Testis (tissue), 3 donors: ENCODE results near the gene GPR27. TPM values are rescaled to one million over a fixed set of nuclear protein-coding genes. Genes with fewer than 3 reads are reported as not detected.
A peak's percentile ranks its signal among the peaks of the same experiment; 100 is the strongest.

Experiments
- DNase-seq: peaks from one replicate; pipeline ENCODE4 v3.0.0-alpha.2; 2019
- H3K27ac ChIP-seq, 2 donors: fragments of 200-600 bp; sonication (generic); one replicate each; pipeline ENCODE4 v1.5.1; 2019
- H3K27me3 ChIP-seq: fragments of 200-600 bp; sonication (generic); one replicate; pipeline ENCODE4 v1.5.1; 2019
- H3K36me3 ChIP-seq: fragments of 200-600 bp; sonication (generic); one replicate; pipeline ENCODE4 v1.5.1; 2017; ENCODE audit warnings: low read depth; ENCODE audit errors: missing control alignments
- H3K4me1 ChIP-seq: fragments of 200-600 bp; sonication (generic); one replicate; pipeline ENCODE4 v1.5.1; 2019
- H3K4me3 ChIP-seq, 2 donors: fragments of 200-600 bp; sonication (generic); one replicate each; pipeline ENCODE4 v1.5.1; 2017 to 2019
- H3K9me3 ChIP-seq: fragments of 200-600 bp; sonication (generic); one replicate; pipeline ENCODE4 v1.5.1; 2017
- POLR2A ChIP-seq: fragments of 450-650 bp; IDR thresholded peaks from one replicate; pipeline ENCODE4 v1.6.1; 2017; ENCODE audit warnings: antibody characterized with exemption, mild to moderate bottlenecking, moderate library complexity
- WGBS, 2 donors: methylation state at CpG; one replicate each; pipeline ENCODE4 v1.1.5; 2018; 5-methylcytosine and 5-hydroxymethylcytosine counted together
- intact Hi-C: fragments of 100-400 bp; cut with DNase I; formaldehyde crosslinking; loops from one replicate; pipeline ENCODE4 v1.15.1; 2023; ENCODE audit warnings: low total_unique reads
- polyA plus RNA-seq: library from polyadenylated mRNA; stranded (reverse); fragments of 350-450 nt; fragmentation: Illumina TruSeq; extraction: RNeasy Lipid Tissue Mini Kit (QIAGEN cat#74804); gene quantifications from one replicate; pipeline ENCODE4 v1.2.3, GENCODE V29; 2014; ENCODE audit warnings: low read depth, low replicate concordance; ENCODE audit not compliant: insufficient read depth
- total RNA-seq, 2 donors: library from RNA; depleted of rRNA; stranded (reverse); fragments of >200 nt; gene quantifications; one replicate each; pipeline ENCODE4 v1.2.3, GENCODE V29; 2016
- TF ChIP-seq, protein P1 (sequence below), 3 experiments: fragments of 450-650 bp in 2 of 3; fragments of 200-600 bp in 1 of 3; sonication (generic) in 1 of 3; IDR thresholded peaks; one replicate each; pipeline ENCODE4 v1.5.1; 2016 to 2019; ENCODE audit warnings: antibody characterized with exemption in 3 of 3, mild to moderate bottlenecking in 2 of 3, moderate library complexity in 1 of 3

Gene GPR27
- total and polyA plus RNA-seq, 3 donors from 2014 or later: 11.3 to 30.4 (median 28.1) TPM

GRCh38 chr3:71724584-71725270, 28.9 kb upstream of the GPR27 start:
- WGBS, 2 donors: 0 to 1% methylated on average over 22 to 52 of the region's 73 CpGs
- Histone ChIP-seq H3K27me3 (no peaks in the 10 kb centered on the region), H3K9me3 (no peaks in the 10 kb centered on the region), H3K4me3 (peak overlapping the region; percentile 67 to 75), H3K36me3 (no peaks in the 10 kb centered on the region), H3K4me1 (peaks cover 11% of the 10 kb centered on the region), H3K27ac (peak overlapping the region; percentile 39 to 66)
- intact Hi-C loops: no loop called here
- peak; percentile 37 for DNase-seq
- TF ChIP-seq, protein P1, sequence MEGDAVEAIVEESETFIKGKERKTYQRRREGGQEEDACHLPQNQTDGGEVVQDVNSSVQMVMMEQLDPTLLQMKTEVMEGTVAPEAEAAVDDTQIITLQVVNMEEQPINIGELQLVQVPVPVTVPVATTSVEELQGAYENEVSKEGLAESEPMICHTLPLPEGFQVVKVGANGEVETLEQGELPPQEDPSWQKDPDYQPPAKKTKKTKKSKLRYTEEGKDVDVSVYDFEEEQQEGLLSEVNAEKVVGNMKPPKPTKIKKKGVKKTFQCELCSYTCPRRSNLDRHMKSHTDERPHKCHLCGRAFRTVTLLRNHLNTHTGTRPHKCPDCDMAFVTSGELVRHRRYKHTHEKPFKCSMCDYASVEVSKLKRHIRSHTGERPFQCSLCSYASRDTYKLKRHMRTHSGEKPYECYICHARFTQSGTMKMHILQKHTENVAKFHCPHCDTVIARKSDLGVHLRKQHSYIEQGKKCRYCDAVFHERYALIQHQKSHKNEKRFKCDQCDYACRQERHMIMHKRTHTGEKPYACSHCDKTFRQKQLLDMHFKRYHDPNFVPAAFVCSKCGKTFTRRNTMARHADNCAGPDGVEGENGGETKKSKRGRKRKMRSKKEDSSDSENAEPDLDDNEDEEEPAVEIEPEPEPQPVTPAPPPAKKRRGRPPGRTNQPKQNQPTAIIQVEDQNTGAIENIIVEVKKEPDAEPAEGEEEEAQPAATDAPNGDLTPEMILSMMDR (IDR thresholded peaks at IDR 0.05): no peak
- no peak for TF ChIP-seq POLR2A

- H3K36me3 ChIP-seq: no peaks in the 10 kb centered on the region
- intact Hi-C loops: no loop called here
- H3K4me3 ChIP-seq: peak within 1 kb of the TSS; percentile 67 to 75
- H3K27me3 ChIP-seq: no peaks in the 10 kb centered on the region
- DNase-seq: no peak
- 3 to 18% methylated on average over 8 to 25 of the region's 80 CpGs for WGBS, 2 donors
- peak within 1 kb of the TSS; percentile 39 to 69 for H3K27ac ChIP-seq
- no peak for TF ChIP-seq POLR2A
- H3K9me3 ChIP-seq: no peaks in the 10 kb centered on the region
- peaks cover 11% of the 10 kb centered on the region for H3K4me1 ChIP-seq
Measured at GRCh38 chr3:71725271-71725991, 28.2 kb upstream of the GPR27 start, which contains the start of gene EIF4E3. TSS of gene EIF4E3 (minus strand) at chr3:71725402. CDS start at chr3:71725367, 35 bp downstream.

- 68 to 92% methylated on average over 8 of the region's 8 CpGs for WGBS, 2 donors
- Histone ChIP-seq H3K9me3 (no peaks in the 10 kb centered on the region), H3K27me3 (no peaks in the 10 kb centered on the region), H3K27ac (no peak overlapping the region), H3K36me3 (no peaks in the 10 kb centered on the region), H3K4me1 (peaks cover 11% of the 10 kb centered on the region), H3K4me3 (no peak overlapping the region)
- intact Hi-C loops: no loop called here
- no peak for DNase-seq
- TF ChIP-seq, protein P1 (IDR thresholded peaks at IDR 0.05): no peak
- TF ChIP-seq POLR2A: no peak
Measured at GRCh38 chr3:71726146-71726545, 27.5 kb upstream of the GPR27 start.

- WGBS, 2 donors: 65 to 69% methylated on average over 4 of the region's 4 CpGs
- Histone ChIP-seq H3K36me3 (no peaks in the 10 kb centered on the region), H3K4me1 (peaks cover 9% of the 10 kb centered on the region), H3K9me3 (no peaks in the 10 kb centered on the region), H3K27me3 (no peaks in the 10 kb centered on the region), H3K4me3 (no peak overlapping the region), H3K27ac (no peak overlapping the region)
- TF ChIP-seq POLR2A: no peak
- TF ChIP-seq, protein P1 (IDR thresholded peaks at IDR 0.05): no peak
- intact Hi-C loops: no loop called here
- no peak for DNase-seq
Measured at GRCh38 chr3:71728632-71729342, 24.9 kb upstream of the GPR27 start.

DNA sequence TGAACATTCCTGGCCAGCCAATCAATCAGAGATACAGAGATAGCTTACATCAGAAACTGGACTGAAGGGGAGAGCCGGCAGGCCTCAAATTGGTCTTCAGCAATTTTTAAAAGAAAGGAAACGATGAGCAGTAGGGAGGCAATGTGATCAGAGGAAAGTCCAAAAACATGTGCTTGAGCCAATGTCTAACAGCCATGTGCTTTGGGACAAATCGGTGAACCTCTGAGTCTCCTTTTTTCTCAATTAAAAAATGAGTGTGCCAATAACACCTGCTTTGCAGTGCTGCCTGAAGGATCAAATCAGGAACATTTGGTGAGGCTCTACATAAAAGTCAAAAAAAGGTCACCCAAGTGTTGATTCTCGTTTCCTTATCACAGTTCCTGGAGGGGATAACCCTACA, 21.0 kb upstream of the GPR27 start:
- no peak overlapping the region for H3K4me3 ChIP-seq
- intact Hi-C loops: no loop called here
- H3K36me3 ChIP-seq: no peaks in the 10 kb centered on the region
- H3K27ac ChIP-seq: no peak overlapping the region
- DNase-seq: no peak
- no peaks in the 10 kb centered on the region for H3K27me3 ChIP-seq
- H3K4me1 ChIP-seq: no peaks in the 10 kb centered on the region
- TF ChIP-seq POLR2A: no peak
- TF ChIP-seq, protein P1 (IDR thresholded peaks at IDR 0.05): no peak
- H3K9me3 ChIP-seq: no peaks in the 10 kb centered on the region
- 82 to 87% methylated on average over 4 of the region's 4 CpGs for WGBS, 2 donors
